ENCODE data around the gene LTBP1. TPM values are rescaled to one million over a fixed set of nuclear protein-coding genes. Genes with fewer than 3 reads are reported as not detected.

Gene LTBP1
- total and polyA plus RNA-seq, 2 experiments from 2014 or later, result 35.6 to 68.9 TPM

GRCh38 chr2:33246432-33246831 lies 299.7 kb downstream of the LTBP1 start:
- Histone ChIP-seq H3K4me3 (no peak overlapping the region), H3K27ac (no peak overlapping the region), H3K4me2 (no peak overlapping the region), H3K9me3 (ENCODE audit: low read depth) (no peaks in the 10 kb centered on the region), H3K27me3 (no peaks in the 10 kb centered on the region), H3K9me2 (replicated peaks; ENCODE audit: insufficient read depth) (no peaks in the 10 kb centered on the region), H4K20me1 (ENCODE audit: insufficient read depth, poor library complexity, severe bottlenecking) (no peaks in the 10 kb centered on the region), H3K79me2 (no peaks in the 10 kb centered on the region), H3K36me3 (replicated peaks; ENCODE audit: insufficient read depth, low read depth) (no peaks in the 10 kb centered on the region), H2AFZ (no peak overlapping the region), H3K4me1 (ENCODE audit: insufficient read depth) (no peaks in the 10 kb centered on the region)
- no peak for DNase-seq (ENCODE audit: low spot score)
- 94% methylated on average over 4 of the region's 4 CpGs for WGBS (ENCODE audit: low lambda C conversion rate, missing lambda C conversion rate)
- no peak for TF ChIP-seq CTCF (IDR thresholded peaks at IDR 0.05; ENCODE audit: poor library complexity)
- no peak for TF ChIP-seq EZH2phosphoT487 (IDR thresholded peaks at IDR 0.05; ENCODE audit: low read depth, severe bottlenecking, unreplicated experiment)
- TF ChIP-seq EZH2 (IDR thresholded peaks at IDR 0.05; ENCODE audit: borderline replicate concordance), result no peak

- no peak for DNase-seq (ENCODE audit: low spot score)
- no peaks in the 10 kb centered on the region for H3K4me1 ChIP-seq (ENCODE audit: insufficient read depth)
- H3K27me3 ChIP-seq, result no peaks in the 10 kb centered on the region
- H3K36me3 ChIP-seq (replicated peaks; ENCODE audit: insufficient read depth, low read depth), result no peaks in the 10 kb centered on the region
- no peak for TF ChIP-seq EZH2phosphoT487 (IDR thresholded peaks at IDR 0.05; ENCODE audit: low read depth, severe bottlenecking, unreplicated experiment)
- no peak for TF ChIP-seq CTCF (IDR thresholded peaks at IDR 0.05; ENCODE audit: poor library complexity)
- no peak for TF ChIP-seq EZH2 (IDR thresholded peaks at IDR 0.05; ENCODE audit: borderline replicate concordance)
- no peak overlapping the region for H3K4me2 ChIP-seq
- H4K20me1 ChIP-seq (ENCODE audit: insufficient read depth, poor library complexity, severe bottlenecking), result no peaks in the 10 kb centered on the region
- no peaks in the 10 kb centered on the region for H3K79me2 ChIP-seq
- 100% methylated on average over 1 of the region's 1 CpG for WGBS (ENCODE audit: low lambda C conversion rate, missing lambda C conversion rate)
- H3K9me2 ChIP-seq (replicated peaks; ENCODE audit: insufficient read depth), result no peaks in the 10 kb centered on the region
- no peak overlapping the region for H3K27ac ChIP-seq
- no peaks in the 10 kb centered on the region for H3K9me3 ChIP-seq (ENCODE audit: low read depth)
- no peak overlapping the region for H3K4me3 ChIP-seq
- H2AFZ ChIP-seq, result no peak overlapping the region
Measured at GRCh38 chr2:33247365-33247764, 300.6 kb downstream of the LTBP1 start.

GRCh38 chr2:33250417-33251029 lies 303.8 kb downstream of the LTBP1 start:
- H3K27me3 ChIP-seq, result no peaks in the 10 kb centered on the region
- no peak overlapping the region for H3K4me2 ChIP-seq
- no peaks in the 10 kb centered on the region for H3K9me2 ChIP-seq (replicated peaks; ENCODE audit: insufficient read depth)
- 97% methylated on average over 5 of the region's 5 CpGs for WGBS (ENCODE audit: low lambda C conversion rate, missing lambda C conversion rate)
- H3K4me1 ChIP-seq (ENCODE audit: insufficient read depth), result no peaks in the 10 kb centered on the region
- no peaks in the 10 kb centered on the region for H3K9me3 ChIP-seq (ENCODE audit: low read depth)
- H3K36me3 ChIP-seq (replicated peaks; ENCODE audit: insufficient read depth, low read depth), result no peaks in the 10 kb centered on the region
- DNase-seq (ENCODE audit: low spot score), result no peak
- TF ChIP-seq CTCF (IDR thresholded peaks at IDR 0.05; ENCODE audit: poor library complexity) (no peak), EZH2phosphoT487 (IDR thresholded peaks at IDR 0.05; ENCODE audit: low read depth, severe bottlenecking, unreplicated experiment) (no peak), EZH2 (IDR thresholded peaks at IDR 0.05; ENCODE audit: borderline replicate concordance) (no peak)
- no peak overlapping the region for H3K27ac ChIP-seq
- no peaks in the 10 kb centered on the region for H3K79me2 ChIP-seq
- H4K20me1 ChIP-seq (ENCODE audit: insufficient read depth, poor library complexity, severe bottlenecking), result no peaks in the 10 kb centered on the region
- no peak overlapping the region for H3K4me3 ChIP-seq
- no peak overlapping the region for H2AFZ ChIP-seq

Measured in hepatocyte (in vitro differentiated cells).